HUDEP-2 (cell line): ENCODE results near the gene TUBB8.
"Not testable (repeated sequence)": the region's sequence is repeated elsewhere in the genome, so short reads cannot be mapped to it uniquely, and the experiment has no call there.

Experiments used
- DNase-seq, 76 experiments: peaks; one replicate each; lab custom pipeline; 2025; ENCODE audit not compliant: unreplicated experiment in 76 of 76; lab: John Stamatoyannopoulos, UW

TUBB8 gene

DNA sequence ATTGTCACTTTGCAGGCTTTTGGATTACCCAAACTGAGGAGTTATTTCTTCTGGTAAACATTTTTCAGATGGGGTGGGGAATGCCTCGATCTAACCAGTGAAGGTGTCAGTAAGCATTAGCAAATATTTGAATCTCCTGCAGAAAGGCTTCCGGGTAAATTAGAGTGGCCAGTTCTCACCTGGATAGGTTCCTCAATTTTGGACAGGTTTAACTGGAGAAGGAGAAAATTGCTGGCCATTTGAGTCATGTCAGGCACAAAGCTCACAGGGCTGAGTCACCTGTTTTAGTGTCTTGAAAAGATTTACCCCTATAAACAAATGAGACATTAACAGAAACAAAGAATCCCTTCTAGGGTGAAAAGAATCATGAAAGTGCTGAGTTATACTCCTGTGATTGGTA, 830 bp upstream of the TUBB8 start:
- not testable (repeated sequence) for DNase-seq

DNA sequence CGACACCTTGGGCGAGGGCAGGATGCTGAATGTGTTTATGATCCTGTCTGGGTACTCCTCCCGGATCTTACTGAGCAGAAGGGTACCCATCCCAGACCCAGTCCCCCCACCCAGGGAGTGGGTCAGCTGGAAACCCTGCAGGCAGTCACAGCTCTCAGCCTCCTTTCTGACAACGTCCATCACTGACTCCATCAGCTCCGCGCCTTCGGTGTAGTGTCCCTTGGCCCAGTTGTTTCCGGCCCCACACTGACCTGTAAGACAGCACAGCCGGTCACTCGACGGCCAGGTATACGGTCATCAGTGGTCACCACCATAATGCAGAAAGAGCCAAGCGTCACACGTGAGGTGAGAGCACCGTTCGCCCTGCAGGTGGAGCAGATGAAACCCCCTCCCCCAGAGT, 1.2 kb downstream of the TUBB8 start:
- DNase-seq: not testable (repeated sequence)

DNA sequence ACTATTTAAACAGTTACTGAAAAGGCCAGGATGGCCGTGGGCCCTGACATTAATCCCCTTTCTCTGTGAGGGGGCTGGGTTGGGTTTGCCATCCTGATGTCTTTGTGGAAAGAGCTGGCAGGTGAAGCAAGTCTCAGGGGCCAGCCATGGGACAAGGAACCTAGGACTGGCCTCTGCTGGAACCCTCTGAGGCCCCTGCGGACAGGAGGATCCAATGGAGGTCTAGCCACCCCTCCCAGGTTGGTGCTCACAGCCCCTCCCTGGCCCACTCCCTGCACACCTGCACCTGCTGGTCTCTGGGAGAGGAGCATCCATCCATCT, 35.8 kb downstream of the TUBB8 start:
- not testable (repeated sequence) for DNase-seq

DNA sequence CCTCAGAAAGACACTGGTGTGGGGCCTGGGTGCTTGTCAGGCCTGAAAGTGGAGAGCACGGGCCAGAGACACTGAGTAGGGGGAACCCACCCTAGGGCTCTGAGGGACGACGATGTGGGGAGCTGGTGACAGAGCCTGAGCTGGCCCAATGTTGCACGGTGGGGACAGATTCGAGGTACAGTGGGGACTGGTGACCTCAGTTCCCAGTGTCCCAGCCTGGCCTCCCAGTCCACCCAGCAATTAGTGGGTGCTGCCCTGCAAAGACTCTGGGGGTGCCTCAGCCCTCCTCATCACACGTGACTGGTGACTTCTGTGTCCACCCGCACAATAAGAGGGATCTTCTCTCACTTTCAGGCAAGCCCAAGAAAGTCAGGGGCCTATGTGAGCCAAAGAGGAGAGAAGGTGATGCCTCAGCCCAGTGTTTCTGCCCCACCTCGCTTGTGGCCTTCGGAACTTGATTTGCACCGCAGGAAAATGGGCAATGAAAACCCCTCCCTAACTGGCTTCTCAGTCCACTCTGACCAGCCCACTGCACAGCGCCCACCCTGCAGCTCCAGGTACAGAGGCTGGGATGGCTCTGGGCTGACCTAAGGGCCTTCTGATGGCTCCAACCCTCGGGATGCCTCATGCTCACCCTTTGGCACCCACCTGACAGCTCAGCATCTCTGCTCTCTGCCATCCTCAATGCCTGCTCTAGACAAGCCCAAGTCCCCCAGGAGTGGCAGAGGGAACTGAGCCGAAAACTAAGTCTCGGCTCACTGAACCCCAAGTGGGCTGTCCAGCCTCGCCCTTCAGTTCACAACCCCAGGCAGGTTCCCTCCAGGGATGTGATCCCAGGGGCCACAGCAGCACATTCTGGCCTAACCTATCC, 36.4 kb downstream of the TUBB8 start:
- not testable (repeated sequence) for DNase-seq

DNA sequence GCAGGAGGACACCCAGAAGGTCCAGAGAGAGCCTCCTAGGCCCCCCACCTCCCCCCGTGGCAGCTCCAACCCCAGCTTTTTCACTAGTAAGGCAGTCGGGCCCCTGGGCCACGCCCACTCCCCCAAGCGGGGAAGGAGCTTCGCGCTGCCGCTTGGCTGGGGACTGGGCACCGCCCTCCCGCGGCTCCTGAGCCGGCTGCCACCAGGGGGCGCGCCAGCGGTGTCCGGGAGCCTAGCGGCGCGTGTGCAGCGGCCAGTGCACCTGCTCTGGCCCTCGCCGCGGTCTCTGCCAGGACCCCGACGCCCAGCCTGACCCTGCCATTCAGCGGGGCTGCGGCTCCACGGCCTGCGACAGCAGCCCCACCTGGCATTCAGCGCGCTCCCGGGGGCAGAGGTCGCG, 37.8 kb downstream of the TUBB8 start:
- not testable (repeated sequence) for DNase-seq

DNA sequence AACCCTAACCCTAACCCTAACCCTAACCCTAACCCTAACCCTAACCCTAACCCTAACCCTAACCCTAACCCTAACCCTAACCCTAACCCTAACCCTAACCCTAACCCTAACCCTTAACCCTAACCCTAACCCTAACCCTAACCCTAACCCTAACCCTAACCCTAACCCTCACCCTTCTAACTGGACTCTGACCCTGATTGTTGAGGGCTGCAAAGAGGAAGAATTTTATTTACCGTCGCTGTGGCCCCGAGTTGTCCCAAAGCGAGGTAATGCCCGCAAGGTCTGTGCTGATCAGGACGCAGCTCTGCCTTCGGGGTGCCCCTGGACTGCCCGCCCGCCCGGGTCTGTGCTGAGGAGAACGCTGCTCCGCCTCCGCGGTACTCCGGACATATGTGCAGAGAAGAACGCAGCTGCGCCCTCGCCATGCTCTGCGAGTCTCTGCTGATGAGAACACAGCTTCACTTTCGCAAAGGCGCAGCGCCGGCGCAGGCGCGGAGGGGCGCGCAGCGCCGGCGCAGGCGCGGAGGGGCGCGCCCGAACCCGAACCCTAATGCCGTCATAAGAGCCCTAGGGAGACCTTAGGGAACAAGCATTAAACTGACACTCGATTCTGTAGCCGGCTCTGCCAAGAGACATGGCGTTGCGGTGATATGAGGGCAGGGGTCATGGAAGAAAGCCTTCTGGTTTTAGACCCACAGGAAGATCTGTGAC, 38.7 kb downstream of the TUBB8 start:
- not testable (repeated sequence) for DNase-seq
